Measurements from ENCODE around the gene SLC35E2B. TPM values are rescaled to one million over a fixed set of nuclear protein-coding genes. Genes with fewer than 3 reads are reported as not detected.
A peak's percentile ranks its signal among the peaks of the same experiment; 100 is the strongest.

Gene SLC35E2B
- total RNA-seq, 1 donor from 2014 or later, result 151 TPM

DNA sequence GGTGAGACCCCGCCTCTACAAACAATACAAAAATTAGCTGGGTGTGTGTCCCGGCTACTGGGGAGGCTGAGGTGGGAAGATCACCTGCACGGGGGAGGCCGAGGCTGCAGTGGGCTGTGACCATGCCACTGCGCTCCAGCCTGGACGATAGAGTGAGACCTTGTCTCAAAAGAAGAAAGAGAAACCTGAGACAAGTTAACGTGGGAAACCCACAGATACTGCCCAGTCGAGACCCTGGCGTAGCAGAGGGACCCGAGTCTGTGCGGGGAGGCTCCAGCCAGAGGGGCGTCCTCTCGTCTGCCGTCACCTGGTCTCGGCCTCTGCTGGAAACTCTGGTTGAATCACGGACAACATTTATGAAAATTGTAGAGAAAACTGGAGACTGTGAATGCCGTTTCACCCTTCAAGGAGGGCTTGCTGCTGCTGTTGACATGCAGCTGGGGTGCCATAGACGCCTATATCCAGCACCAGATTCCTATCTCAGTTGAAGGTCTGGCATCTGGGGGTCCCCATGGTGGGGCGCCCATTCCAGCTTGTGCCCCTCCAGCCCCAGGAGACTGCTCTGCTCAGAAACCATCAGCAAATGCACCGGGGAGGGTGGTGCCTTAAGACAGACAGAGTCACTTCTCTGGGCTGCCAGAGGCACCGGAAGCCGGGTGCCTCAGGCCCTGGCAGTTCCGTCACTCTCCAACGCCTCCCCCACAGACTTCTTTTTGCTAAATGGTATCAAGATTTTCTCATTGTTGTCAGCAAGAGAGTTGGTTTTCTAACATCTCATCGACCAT, 20.2 kb downstream of the SLC35E2B start:
- H3K4me3 Mint-ChIP-seq (ENCODE audit: unreplicated experiment), result no peak overlapping the region
- H3K27me3 Mint-ChIP-seq (ENCODE audit: unreplicated experiment), result no peaks in the 10 kb centered on the region
- H3K27ac Mint-ChIP-seq (ENCODE audit: unreplicated experiment), result no peak overlapping the region
- no peaks in the 10 kb centered on the region for H3K4me1 Mint-ChIP-seq (ENCODE audit: low read depth, unreplicated experiment)
- DNase-seq, result no peak
- H3K36me3 Mint-ChIP-seq (ENCODE audit: unreplicated experiment), result peaks cover 2% of the 10 kb centered on the region
- TF ChIP-seq, protein P1, sequence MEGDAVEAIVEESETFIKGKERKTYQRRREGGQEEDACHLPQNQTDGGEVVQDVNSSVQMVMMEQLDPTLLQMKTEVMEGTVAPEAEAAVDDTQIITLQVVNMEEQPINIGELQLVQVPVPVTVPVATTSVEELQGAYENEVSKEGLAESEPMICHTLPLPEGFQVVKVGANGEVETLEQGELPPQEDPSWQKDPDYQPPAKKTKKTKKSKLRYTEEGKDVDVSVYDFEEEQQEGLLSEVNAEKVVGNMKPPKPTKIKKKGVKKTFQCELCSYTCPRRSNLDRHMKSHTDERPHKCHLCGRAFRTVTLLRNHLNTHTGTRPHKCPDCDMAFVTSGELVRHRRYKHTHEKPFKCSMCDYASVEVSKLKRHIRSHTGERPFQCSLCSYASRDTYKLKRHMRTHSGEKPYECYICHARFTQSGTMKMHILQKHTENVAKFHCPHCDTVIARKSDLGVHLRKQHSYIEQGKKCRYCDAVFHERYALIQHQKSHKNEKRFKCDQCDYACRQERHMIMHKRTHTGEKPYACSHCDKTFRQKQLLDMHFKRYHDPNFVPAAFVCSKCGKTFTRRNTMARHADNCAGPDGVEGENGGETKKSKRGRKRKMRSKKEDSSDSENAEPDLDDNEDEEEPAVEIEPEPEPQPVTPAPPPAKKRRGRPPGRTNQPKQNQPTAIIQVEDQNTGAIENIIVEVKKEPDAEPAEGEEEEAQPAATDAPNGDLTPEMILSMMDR (IDR thresholded peaks at IDR 0.05; ENCODE audit: partially characterized antibody, unreplicated experiment), result no peak
- no peaks in the 10 kb centered on the region for H3K9me3 Mint-ChIP-seq (ENCODE audit: unreplicated experiment)

DNA sequence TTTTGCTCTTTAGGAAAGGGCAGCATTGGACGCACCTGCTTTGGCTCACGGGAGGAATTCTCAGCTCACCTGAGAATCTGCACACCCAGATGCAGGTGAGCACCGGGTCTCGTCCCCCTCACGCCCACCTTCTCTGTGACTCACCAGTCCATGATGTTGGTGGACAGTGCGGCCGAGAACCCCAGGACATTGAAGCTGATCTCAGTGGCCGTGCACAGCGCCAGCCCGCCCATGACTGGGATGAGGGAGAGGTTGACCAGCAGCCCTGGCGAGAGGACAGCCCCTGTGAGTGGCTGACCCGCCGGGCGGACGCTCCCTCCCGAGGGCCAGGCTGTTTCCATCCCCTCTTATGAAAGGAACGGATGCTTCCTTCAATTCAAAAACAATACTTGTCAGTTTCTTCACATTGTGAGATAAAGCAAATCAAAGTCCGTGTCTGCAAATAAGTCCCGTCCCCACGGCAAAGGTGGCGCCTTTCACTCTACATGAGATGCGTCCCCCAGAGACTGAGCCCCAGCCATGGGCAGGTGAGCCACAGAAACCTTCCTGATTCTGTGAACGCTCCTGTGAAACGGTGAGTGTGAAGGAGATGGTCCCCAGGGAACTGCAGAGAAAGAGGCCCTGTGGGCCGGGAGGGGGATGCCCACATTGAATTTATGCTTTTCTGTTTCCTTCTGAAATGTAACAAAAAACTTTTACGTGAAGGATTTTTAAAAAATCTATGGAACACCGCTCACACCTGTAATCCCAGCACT, 21.1 kb downstream of the SLC35E2B start:
- DNase-seq, result no peak
- Mint-ChIP-seq H3K9me3 (ENCODE audit: unreplicated experiment) (no peaks in the 10 kb centered on the region), H3K4me3 (ENCODE audit: unreplicated experiment) (no peak overlapping the region), H3K4me1 (ENCODE audit: low read depth, unreplicated experiment) (no peaks in the 10 kb centered on the region), H3K27ac (ENCODE audit: unreplicated experiment) (peak overlapping the region; percentile 72), H3K36me3 (ENCODE audit: unreplicated experiment) (peaks cover 3% of the 10 kb centered on the region), H3K27me3 (ENCODE audit: unreplicated experiment) (no peaks in the 10 kb centered on the region)
- TF ChIP-seq, protein P1 (IDR thresholded peaks at IDR 0.05; ENCODE audit: partially characterized antibody, unreplicated experiment), result no peak

DNA sequence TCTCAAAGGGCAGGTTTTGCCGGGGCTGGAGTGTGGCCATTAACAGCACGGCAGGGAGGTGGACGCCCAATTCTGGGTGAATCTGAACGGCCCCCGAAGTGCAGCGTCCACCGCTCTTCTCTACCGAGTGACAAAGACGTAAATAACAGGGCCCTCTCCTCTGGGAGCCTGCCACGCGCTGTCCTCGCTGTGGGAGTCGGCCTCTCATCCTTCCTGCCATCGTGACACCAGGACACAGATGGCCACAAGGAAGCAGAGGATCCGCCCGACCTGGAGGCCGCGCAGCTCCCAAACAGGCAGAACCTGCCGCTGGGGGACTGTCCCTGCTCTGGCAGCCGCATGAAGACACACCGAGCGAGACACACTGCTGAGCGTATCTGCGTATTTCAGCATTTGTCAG, 21.7 kb downstream of the SLC35E2B start:
- H3K4me3 Mint-ChIP-seq (ENCODE audit: unreplicated experiment), result no peak overlapping the region
- H3K27me3 Mint-ChIP-seq (ENCODE audit: unreplicated experiment), result no peaks in the 10 kb centered on the region
- H3K36me3 Mint-ChIP-seq (ENCODE audit: unreplicated experiment), result peaks cover 3% of the 10 kb centered on the region
- TF ChIP-seq, protein P1 (IDR thresholded peaks at IDR 0.05; ENCODE audit: partially characterized antibody, unreplicated experiment), result no peak
- H3K27ac Mint-ChIP-seq (ENCODE audit: unreplicated experiment), result peak overlapping the region; percentile 72
- no peaks in the 10 kb centered on the region for H3K4me1 Mint-ChIP-seq (ENCODE audit: low read depth, unreplicated experiment)
- no peak for DNase-seq
- H3K9me3 Mint-ChIP-seq (ENCODE audit: unreplicated experiment), result no peaks in the 10 kb centered on the region

DNA sequence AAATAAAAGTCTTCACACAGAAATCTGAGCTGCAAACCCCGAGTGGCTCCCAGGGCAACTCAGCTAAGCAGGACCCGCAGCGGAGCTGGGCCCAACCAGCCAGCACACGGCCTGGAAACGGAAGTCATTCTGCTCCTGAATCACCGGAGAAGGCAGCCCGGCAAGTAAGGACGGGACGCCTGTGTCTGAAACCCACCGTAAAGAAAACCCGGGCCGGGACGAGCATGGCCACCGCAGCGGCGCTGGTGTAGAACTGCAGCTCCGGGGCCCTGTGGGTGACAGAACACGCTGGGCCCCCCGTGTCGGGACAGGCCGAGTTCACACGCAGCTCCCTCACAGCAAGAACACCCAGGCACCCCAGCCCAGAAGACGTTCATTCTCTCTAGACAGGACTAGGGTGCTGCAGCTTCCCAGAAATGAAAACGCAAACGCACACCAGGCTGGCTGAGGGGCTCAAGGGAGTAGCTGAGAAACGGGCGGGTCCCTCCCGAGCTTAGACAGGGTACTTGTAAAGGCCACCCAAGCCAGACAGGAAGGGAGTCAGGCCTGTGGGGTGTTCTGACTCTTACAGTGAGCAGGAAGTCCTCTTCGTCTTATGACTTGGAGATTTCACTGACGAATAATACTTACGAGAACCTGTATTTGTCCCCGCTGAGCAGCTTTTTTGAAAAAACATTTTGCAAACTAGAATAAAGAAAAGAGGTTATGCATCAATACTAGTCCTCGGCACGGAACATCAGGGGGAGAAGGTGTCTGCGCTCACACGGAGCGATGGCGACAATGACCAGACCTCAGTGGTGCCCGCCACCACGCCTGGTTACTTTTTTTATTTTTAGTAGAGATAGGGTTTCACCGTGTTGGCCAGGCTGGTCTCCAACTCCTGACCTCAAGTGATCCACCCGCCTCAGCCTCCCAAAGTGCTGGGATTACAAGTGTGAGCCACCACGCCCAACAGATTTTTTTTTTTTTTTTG, 22.8 kb downstream of the SLC35E2B start:
- no peak for DNase-seq
- no peaks in the 10 kb centered on the region for H3K4me1 Mint-ChIP-seq (ENCODE audit: low read depth, unreplicated experiment)
- no peaks in the 10 kb centered on the region for H3K27me3 Mint-ChIP-seq (ENCODE audit: unreplicated experiment)
- H3K4me3 Mint-ChIP-seq (ENCODE audit: unreplicated experiment), result no peak overlapping the region
- H3K9me3 Mint-ChIP-seq (ENCODE audit: unreplicated experiment), result no peaks in the 10 kb centered on the region
- no peak overlapping the region for H3K27ac Mint-ChIP-seq (ENCODE audit: unreplicated experiment)
- TF ChIP-seq, protein P1 (IDR thresholded peaks at IDR 0.05; ENCODE audit: partially characterized antibody, unreplicated experiment), result no peak
- peaks cover 3% of the 10 kb centered on the region for H3K36me3 Mint-ChIP-seq (ENCODE audit: unreplicated experiment)
